GM12891 (cell line): ENCODE measurements around the gene CELA2B.
"Not testable (repeated sequence)": the region's sequence is repeated elsewhere in the genome, so short reads cannot be mapped to it uniquely, and the experiment has no call there.

ENCODE experiments used
- DNase-seq: peaks from one replicate; pipeline ENCODE4 v3.0.0; 2011; ENCODE audit warnings: low spot score; ENCODE audit not compliant: insufficient read length
- FAIRE-seq: peaks from 2 replicates; lab custom pipeline; 2011; peaks lifted over from hg19 to GRCh38; lab: Jason Lieb, UNC
- PAX5 ChIP-seq: IDR thresholded peaks from 2 replicates; pipeline ENCODE4 v1.6.1; 2011; ENCODE audit warnings: low read length, moderate library complexity, mild to moderate bottlenecking; ENCODE audit not compliant: insufficient read depth, severe bottlenecking
- POLR2A ChIP-seq: IDR thresholded peaks from 2 replicates; pipeline ENCODE4 v1.6.1; 2011; ENCODE audit warnings: low read depth, low read length, control low read depth
- POLR2AphosphoS5 ChIP-seq: IDR thresholded peaks from 2 replicates; pipeline ENCODE4 v1.6.1; 2011; ENCODE audit warnings: low read depth, low read length, control low read depth
- POU2F2 ChIP-seq: IDR thresholded peaks from 2 replicates; pipeline ENCODE4 v1.6.1; 2011; ENCODE audit warnings: low read depth, mild to moderate bottlenecking, control low read depth, low read length, moderate library complexity
- SPI1 ChIP-seq: IDR thresholded peaks from 2 replicates; pipeline ENCODE4 v1.6.1; 2011; ENCODE audit warnings: low read depth, low read length, control low read depth
- TAF1 ChIP-seq: IDR thresholded peaks from 2 replicates; pipeline ENCODE4 v1.6.1; 2011; ENCODE audit warnings: low read depth, low read length, control low read depth

Gene CELA2B

GRCh38 chr1:15501208-15502032 is 25.5 kb downstream of the CELA2B start:
- FAIRE-seq (peak; percentile 43), DNase-seq (peak; percentile 58)
- TF ChIP-seq SPI1: no peak
- TF ChIP-seq PAX5: no peak
- TF ChIP-seq POLR2AphosphoS5: no peak
- TF ChIP-seq POU2F2: no peak

DNA sequence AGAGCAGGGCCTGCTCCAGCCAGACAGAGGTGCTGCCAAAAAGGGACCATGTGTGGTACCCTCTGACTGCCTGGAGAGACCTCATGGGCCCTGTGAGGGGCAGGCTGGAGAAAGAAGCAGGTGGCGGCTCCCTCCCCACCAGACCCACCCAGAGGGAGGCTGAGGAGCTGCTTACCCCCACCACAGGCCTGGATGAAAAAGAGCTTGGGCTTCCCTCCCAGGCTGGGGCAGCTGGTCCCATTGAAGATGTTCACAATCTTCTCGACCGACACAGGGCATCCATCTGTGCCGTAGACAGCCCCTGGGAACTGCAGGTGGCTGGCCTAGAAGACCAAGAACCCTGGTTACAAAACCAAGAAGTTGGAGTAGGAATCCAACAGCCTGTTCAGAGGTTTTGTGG is 28.5 kb downstream of the CELA2B start:
- DNase-seq (no peak), FAIRE-seq (no peak)
- TF ChIP-seq POU2F2 (no peak), PAX5 (no peak), POLR2AphosphoS5 (no peak), TAF1 (no peak), POLR2A (no peak), SPI1 (no peak)

DNA sequence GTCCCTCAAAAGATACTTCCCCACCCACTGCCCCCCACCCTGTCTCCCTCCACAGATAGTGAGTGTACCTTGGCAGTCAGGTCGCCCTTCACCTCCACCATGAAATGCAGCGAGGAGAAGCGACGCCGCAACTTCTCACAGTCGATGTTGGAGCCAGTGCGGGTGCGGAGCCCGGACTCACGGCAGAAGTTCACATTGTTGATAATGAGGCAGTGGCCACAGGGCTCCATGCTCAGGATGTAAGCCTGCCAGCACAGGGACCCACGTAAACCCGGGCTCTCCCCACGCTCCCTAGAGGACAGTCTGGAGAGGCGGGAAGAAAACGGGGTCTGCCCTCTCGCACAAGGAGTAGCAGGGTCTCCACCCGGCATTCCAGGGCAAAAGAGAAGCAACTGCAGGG is 30.9 kb downstream of the CELA2B start:
- no peak for DNase-seq
- FAIRE-seq: no peak
- TF ChIP-seq POLR2AphosphoS5: no peak
- no peak for TF ChIP-seq SPI1
- TF ChIP-seq TAF1: no peak
- no peak for TF ChIP-seq POLR2A
- no peak for TF ChIP-seq POU2F2
- TF ChIP-seq PAX5: no peak

DNA sequence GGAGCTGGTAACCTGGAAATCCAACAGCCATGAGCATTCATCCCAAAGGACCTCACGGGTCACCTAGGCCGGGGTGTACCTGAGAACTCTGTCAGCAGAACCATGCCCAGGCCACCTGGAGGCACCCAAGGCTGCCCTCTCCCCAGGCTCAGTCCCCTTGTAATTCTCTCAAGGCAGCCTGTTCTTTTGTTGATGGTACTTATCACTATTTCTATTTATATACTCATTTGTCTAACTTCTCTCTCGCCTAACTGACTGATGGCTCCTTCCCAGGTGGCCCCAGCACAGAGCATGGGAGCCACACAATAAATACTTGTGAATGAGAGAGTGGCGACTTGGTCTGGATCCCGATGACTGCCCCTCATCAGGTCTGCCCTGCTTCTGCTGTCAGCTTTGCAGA is 31.4 kb downstream of the CELA2B start:
- TF ChIP-seq POLR2AphosphoS5 (no peak), SPI1 (no peak), TAF1 (no peak), PAX5 (no peak), POLR2A (no peak), POU2F2 (no peak)
- DNase-seq: no peak
- no peak for FAIRE-seq

GRCh38 chr1:15508700-15509487 is 33.0 kb downstream of the CELA2B start:
- TF ChIP-seq POLR2AphosphoS5: no peak
- TF ChIP-seq POU2F2: no peak
- TF ChIP-seq TAF1: no peak
- no peak for TF ChIP-seq PAX5
- TF ChIP-seq POLR2A: no peak
- no peak for TF ChIP-seq SPI1
- DNase-seq: no peak
- FAIRE-seq: no peak

GRCh38 chr1:15509586-15509985 is 33.7 kb downstream of the CELA2B start:
- DNase-seq: no peak
- no peak for FAIRE-seq
- TF ChIP-seq POLR2AphosphoS5: no peak

DNA sequence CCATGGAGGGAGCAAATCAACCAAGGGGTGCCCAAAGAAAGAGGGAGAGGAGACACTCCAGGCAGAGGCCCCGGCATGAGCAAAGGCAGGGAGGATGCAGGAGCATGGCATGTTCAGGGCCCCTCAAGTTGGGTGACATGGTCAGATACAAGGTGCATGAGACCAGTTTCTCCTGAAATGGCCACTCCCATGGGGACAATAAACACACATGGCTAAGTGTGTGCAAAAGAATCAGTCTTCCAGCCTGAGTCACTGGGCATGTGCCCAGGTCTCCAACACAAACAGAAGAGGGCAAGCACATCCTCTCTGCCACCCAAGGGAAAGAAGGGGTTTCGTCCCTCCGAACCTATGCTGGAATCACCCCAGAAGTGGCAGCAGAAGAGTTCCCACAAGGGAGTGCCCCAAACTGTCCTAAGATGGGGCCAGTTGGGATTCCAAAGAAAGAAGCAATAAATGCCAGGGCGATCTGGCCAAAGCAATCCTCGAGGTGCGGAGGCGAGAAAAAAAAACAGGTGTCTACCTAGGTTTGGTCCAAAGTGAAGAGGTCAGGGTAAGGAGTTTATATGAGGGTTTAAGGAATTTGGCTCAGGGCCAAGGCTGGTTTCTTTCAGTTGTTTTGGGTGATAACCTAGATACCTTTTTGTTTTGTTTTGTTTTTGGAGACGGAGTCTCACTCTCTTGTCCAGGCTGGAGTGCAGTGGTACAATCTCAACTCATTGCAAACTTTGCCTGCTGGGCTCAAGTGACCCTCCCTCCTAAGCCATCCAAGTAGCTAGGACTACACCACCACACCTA is 34.9 kb downstream of the CELA2B start:
- FAIRE-seq (no peak), DNase-seq (no peak)
- no peak for TF ChIP-seq POLR2AphosphoS5
- TF ChIP-seq POU2F2: no peak
- no peak for TF ChIP-seq SPI1
- TF ChIP-seq PAX5: no peak
- no peak for TF ChIP-seq POLR2A
- TF ChIP-seq TAF1: no peak

- DNase-seq (no peak), FAIRE-seq (no peak)
- TF ChIP-seq POLR2AphosphoS5: no peak
- TF ChIP-seq TAF1: no peak
- no peak for TF ChIP-seq PAX5
- TF ChIP-seq SPI1: no peak
- TF ChIP-seq POLR2A: no peak
- no peak for TF ChIP-seq POU2F2
Observed at GRCh38 chr1:15513192-15513591, 37.3 kb downstream of the CELA2B start.

- DNase-seq: no peak
- TF ChIP-seq SPI1 (no peak), TAF1 (no peak), POLR2AphosphoS5 (no peak), POU2F2 (no peak), PAX5 (no peak), POLR2A (no peak)
- no peak for FAIRE-seq
Observed at GRCh38 chr1:15513919-15514318, 38.0 kb downstream of the CELA2B start.

GRCh38 chr1:15514557-15514956 is 38.7 kb downstream of the CELA2B start:
- DNase-seq: not testable (repeated sequence)
- peak; percentile 31 for FAIRE-seq
